IPS-15b (cell line): ENCODE measurements around the gene SENP8.
A peak's percentile ranks its signal among the peaks of the same experiment; 100 is the strongest.
"Not testable (repeated sequence)": the region's sequence is repeated elsewhere in the genome, so short reads cannot be mapped to it uniquely, and the experiment has no call there.

Source experiments
- H3K27me3 ChIP-seq: one replicate; pipeline ENCODE4 v1.6.1; 2013; ENCODE audit warnings: low read length; ENCODE audit not compliant: control insufficient read depth, insufficient read depth
- H3K36me3 ChIP-seq: one replicate; pipeline ENCODE4 v1.6.1; 2013; ENCODE audit warnings: low read length; ENCODE audit not compliant: control insufficient read depth, insufficient read depth
- H3K4me1 ChIP-seq: one replicate; pipeline ENCODE4 v1.6.1; 2013; ENCODE audit warnings: mild to moderate bottlenecking, low read length; ENCODE audit not compliant: control insufficient read depth, insufficient read depth
- H3K4me3 ChIP-seq: one replicate; pipeline ENCODE4 v1.5.1; 2013; ENCODE audit warnings: low read depth, low read length
- H3K9ac ChIP-seq: one replicate; pipeline ENCODE4 v1.6.1; 2013; ENCODE audit warnings: low read depth, mild to moderate bottlenecking, low read length
- H3K9me3 ChIP-seq: one replicate; pipeline ENCODE4 v1.6.1; 2013; ENCODE audit warnings: mild to moderate bottlenecking, low read length; ENCODE audit not compliant: control insufficient read depth, insufficient read depth

The SENP8 gene

DNA sequence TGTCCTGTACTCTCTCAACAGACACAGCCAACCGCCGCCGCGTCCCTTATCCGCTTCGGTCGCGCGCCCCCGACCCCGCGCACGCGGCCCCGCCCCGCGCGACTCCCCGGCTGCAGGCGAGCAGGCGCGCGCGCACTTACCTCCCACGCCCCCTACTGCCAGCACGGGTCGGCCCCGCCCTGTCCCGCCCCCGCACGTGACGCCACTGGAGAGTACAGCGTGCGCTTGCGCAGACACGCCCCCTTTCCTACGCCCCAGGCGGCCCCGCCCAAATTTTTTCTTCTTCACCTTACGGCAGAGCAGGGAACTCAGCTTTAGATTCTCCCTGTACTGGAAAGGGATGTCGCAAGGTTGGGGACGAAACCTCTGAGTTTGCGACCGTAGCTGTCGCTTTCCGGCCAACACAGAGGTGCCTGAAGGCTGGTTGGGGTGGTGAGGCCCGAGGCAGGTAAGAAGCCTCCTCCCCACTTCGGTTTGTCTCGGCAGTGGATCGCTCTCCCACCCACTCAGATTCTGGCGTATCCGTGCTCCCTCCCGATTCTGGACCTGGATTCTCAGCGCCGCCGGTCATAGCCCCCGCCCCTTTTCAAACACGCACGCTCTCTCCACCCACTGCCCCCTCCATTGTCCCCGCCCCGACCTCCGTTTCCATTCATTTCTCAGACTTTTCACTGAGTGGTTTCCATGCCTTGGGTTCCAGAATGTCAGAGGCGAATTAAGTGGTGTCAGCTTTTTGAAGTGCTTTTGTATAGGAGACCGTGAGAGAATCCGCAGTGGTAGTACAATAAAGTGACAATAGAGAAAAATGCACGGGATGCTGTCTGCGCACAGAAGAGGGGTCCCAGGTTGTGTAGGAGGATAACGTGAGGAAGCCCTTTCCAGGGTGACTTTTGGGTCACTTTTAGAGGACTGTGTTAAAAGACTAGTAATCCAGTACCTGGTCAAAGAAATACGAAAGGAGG is at the start of gene SENP8, which contains the start of gene MYO9A:
SENP8 (plus strand) TSS at position 387 of the 962 bp plus-strand sequence. CDS start 21,221 bp downstream, outside the sequence.
MYO9A (minus strand) TSS at position 134 of the 962 bp plus-strand sequence. CDS start 71,587 bp downstream, outside the sequence.
- Histone ChIP-seq H3K9me3 (no peaks in the 10 kb centered on the region), H3K27me3 (no peaks in the 10 kb centered on the region), H3K9ac (peak within 1 kb of the TSS; percentile 88), H3K36me3 (no peaks in the 10 kb centered on the region), H3K4me1 (no peaks in the 10 kb centered on the region), H3K4me3 (peak within 1 kb of the TSS; percentile 95)

DNA sequence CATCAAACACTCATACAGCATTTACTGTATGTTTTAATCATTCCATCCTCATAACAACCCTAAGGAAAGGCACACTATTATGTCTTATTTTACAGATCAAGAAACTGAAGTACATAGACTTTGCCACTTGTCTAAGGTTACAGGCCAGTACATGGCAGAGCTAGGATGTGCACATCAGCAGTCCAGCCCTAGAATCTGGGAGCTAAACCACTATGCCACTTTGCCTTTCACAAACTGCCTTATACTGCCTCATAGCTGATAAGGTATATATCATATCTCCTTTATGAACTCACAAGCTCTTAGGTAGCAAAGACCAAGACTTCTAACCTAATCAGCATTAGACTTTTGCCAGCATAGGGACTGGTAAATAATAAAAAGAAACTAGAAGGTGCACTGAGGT is 49.3 kb upstream of the SENP8 start:
- Histone ChIP-seq H3K4me1 (no peaks in the 10 kb centered on the region), H3K4me3 (no peak overlapping the region), H3K27me3 (no peaks in the 10 kb centered on the region), H3K9ac (no peak overlapping the region), H3K36me3 (no peaks in the 10 kb centered on the region), H3K9me3 (no peaks in the 10 kb centered on the region)

DNA sequence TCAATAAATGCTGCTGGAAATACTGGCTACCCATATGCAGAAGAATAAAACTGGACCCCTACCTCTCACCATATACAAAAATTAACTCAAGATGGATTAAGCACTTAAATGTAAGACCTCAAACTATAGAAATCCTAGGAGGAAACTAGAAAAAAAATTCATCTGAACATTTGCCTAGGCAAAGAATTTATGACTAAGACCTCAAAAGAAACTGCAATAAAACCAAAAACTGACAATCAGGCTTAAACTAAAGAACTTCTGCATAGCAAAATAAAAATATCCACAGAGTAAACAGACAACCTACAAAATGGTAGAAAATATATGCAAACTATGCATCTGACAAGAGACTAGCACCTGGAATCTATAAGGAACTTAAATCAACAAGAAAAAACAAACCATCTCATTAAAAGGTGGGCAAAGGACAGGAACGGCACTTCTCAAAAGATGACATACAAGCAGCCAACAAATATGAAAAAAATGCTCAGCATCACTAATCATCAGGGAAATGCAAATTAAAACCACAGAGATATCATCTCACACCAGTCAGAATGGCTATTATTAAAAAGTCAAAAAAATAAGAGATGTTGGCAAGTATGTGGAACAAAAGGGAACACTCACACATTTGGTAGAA is 47.3 kb upstream of the SENP8 start:
- Histone ChIP-seq H3K27me3 (no peaks in the 10 kb centered on the region), H3K4me3 (no peak overlapping the region), H3K9me3 (no peaks in the 10 kb centered on the region), H3K36me3 (no peaks in the 10 kb centered on the region), H3K9ac (no peak overlapping the region), H3K4me1 (no peaks in the 10 kb centered on the region)

DNA sequence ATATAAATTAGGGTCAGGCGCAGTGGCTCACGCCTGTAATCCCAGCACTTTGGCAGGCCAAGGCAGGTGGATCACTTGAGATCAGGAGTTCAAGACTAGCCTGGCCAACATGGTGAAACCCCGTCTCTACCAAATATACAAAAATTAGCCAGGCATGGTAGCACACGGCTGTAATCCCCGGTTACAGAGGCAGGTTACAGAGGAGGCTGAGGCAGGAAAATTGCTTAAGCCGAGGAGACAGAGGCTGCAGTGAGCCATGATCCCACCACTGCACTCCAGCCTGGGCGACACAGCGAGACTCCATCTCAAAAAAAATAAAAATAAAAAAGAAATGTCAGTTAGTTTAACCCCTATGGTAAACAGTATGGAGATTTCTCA is 46.8 kb upstream of the SENP8 start:
- not testable (repeated sequence) for H3K9me3 ChIP-seq, H3K36me3 ChIP-seq, H3K4me1 ChIP-seq, H3K4me3 ChIP-seq, H3K27me3 ChIP-seq, H3K9ac ChIP-seq

DNA sequence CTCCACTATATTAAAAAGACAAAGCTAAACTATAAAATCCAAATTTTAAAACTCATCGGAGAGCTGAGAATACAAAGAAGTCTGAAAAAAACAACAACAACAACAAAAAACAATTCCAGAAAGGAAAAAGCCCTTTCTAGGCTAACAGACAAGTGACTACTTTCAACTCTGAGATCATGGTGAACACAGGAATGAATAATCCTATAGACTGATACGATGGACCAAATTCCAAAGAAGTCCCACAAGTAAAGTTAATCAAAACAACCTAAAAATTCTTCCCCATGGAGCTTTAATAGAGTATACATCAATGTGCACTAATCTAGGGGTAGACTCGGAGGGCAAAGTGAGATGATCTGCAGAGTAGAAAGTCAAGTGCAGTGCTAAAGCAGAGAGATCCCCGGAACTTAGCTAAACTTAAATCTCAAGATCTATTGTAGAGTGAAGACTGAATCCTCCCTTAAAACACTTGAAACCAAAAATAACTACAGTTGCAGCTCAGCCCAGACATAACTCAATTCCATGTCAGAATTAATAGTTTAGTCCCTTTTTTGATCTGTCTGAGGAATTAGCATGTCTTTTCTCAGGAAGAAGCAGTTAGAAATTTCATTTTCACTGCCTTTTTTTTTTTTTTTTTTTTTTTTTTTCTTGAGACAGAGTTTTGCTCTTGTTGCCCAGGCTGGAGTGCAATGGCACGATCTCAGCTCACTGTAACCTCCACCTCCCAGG is 43.7 kb upstream of the SENP8 start:
- Histone ChIP-seq H3K4me3 (no peak overlapping the region), H3K36me3 (no peaks in the 10 kb centered on the region), H3K27me3 (no peaks in the 10 kb centered on the region), H3K9me3 (no peaks in the 10 kb centered on the region), H3K4me1 (no peaks in the 10 kb centered on the region), H3K9ac (no peak overlapping the region)

DNA sequence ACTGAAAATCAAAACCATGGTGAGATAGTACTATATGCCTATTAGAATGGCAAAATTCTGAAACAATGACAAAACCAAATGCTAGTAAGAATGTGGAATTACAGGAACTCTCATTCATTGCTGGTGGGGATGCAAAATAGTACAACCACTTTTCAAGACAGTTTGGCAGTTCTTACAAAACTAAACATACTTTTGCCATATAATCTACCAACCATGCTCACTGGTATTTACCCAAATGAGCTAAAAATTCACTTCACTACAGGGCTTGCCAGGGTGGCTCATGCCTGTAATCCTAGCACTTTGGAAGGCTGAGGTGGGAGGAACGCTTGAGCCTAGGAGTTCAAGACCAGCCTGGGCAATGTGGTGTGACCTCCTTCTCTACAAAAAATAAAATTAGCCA is 40.3 kb upstream of the SENP8 start:
- H3K9me3 ChIP-seq, result no peaks in the 10 kb centered on the region
- H3K9ac ChIP-seq, result no peak overlapping the region
- H3K4me1 ChIP-seq, result no peaks in the 10 kb centered on the region
- H3K27me3 ChIP-seq, result no peaks in the 10 kb centered on the region
- H3K36me3 ChIP-seq, result no peaks in the 10 kb centered on the region
- no peak overlapping the region for H3K4me3 ChIP-seq

DNA sequence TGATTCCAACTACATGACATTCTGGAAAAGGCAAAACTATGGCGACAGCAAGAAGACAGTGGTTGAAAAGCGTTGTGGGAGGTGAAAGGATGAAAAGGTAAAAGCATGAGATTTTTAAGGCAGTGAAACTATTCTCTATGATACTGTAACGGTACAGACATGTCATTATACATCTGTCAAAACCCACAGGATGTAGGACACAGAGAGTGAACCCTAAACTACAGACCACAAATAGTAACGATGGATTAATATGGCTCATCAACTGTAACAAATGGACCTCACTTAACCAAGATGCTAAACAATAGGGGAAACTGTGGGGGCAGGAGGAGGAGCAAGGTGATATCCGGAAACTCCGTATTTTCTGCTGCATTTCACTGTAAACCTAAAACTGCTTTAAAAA is 39.3 kb upstream of the SENP8 start:
- no peaks in the 10 kb centered on the region for H3K9me3 ChIP-seq
- H3K4me1 ChIP-seq, result no peaks in the 10 kb centered on the region
- H3K4me3 ChIP-seq, result no peak overlapping the region
- H3K36me3 ChIP-seq, result no peaks in the 10 kb centered on the region
- no peak overlapping the region for H3K9ac ChIP-seq
- H3K27me3 ChIP-seq, result no peaks in the 10 kb centered on the region

DNA sequence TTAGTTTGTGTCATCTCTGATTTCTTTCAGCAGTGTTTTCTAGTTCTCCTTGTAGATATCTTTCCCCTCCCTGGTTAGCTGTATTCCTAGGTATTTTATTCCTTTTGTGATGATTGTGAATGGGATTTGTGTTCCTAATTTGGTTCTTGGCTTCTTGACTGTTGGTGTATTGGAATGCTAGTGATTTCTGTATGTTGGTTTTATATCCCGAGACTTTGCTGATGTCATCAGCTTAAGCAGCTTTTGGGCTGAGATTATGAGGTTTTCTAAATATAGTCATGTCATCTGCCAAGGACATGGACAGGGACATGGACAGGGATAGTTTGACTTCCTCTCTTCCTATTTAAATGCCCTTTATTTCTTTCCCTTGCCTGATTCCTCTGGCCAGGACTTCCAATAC is 36.0 kb upstream of the SENP8 start:
- no peaks in the 10 kb centered on the region for H3K27me3 ChIP-seq
- no peaks in the 10 kb centered on the region for H3K4me1 ChIP-seq
- H3K9ac ChIP-seq, result no peak overlapping the region
- no peaks in the 10 kb centered on the region for H3K36me3 ChIP-seq
- H3K9me3 ChIP-seq, result no peaks in the 10 kb centered on the region
- no peak overlapping the region for H3K4me3 ChIP-seq

DNA sequence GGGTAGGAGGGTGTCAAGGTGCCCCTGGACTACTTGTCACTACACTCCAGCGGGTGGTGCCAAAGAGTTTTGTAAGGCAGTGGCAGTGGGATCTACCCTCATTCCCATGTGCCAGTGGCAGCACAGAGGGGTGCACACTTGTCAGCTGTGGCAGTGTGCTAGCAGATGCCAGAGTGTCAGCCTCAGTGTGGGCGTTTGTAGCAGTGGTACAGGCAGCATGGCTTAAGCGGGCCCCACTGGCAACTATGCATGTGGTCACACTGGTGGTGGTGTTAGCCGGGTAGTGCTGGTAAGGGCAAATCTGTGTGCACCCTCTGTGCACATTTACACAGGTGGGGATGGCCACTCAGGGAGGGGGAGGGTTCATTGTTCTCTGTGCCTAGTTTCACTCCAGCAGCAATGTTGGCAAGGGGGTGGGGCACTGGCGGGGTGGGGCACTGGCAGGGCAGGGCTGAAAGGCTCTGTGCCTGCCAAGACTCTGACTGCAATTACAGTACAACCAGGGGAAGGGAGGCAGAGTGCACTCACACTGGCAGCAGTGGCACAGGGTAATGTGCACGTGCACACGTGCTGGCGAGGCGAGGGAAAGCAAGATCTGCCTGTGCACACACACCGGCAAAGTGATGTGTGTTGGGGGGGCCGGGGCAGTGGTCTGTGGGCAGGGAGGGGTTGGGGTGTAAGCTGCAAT is 32.0 kb upstream of the SENP8 start:
- no peak overlapping the region for H3K4me3 ChIP-seq

DNA sequence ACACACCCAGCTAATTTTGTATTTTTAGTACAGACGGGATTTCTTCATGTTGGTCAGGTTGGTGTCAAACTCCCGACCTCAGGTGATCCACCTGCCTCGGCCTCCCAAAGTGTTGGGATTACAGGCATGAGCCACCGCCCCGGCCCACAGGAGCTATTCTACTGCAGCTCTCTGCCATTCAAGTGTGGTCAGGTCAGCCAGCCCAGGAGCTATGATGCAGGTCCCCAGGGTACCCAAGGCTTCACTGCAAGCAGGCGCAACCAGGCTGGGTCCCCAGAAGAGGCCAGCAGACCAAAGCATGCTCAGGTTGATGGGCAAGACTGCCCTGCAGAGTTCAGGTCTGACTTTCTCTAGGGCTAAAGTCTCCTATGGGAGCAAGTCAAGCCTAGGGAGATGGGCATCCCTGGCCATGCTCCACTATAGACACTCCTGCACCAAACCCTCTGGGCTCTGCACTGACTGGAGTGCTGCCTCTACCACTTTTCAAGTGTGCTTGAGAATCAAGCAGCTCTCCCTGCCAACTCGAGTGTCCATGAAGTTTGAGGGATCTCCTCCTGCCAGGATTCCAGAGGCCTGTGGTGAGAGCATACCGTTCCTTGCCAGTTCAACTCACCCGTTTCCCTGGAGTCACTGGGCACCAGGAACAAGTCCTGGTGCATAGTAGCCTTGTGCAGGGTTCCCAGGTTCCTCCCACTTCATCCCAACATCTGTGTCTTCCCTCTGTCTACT is 31.1 kb upstream of the SENP8 start:
- no peaks in the 10 kb centered on the region for H3K4me1 ChIP-seq
- no peaks in the 10 kb centered on the region for H3K27me3 ChIP-seq
- H3K36me3 ChIP-seq, result no peaks in the 10 kb centered on the region
- H3K4me3 ChIP-seq, result no peak overlapping the region
- no peak overlapping the region for H3K9ac ChIP-seq
- no peaks in the 10 kb centered on the region for H3K9me3 ChIP-seq

More for the DNA sequence above, 32.0 kb upstream of the SENP8 start:
- no peaks in the 10 kb centered on the region for H3K36me3 ChIP-seq
- H3K9me3 ChIP-seq, result no peaks in the 10 kb centered on the region
- H3K4me1 ChIP-seq, result no peaks in the 10 kb centered on the region
- H3K9ac ChIP-seq, result no peak overlapping the region
- H3K27me3 ChIP-seq, result no peaks in the 10 kb centered on the region

DNA sequence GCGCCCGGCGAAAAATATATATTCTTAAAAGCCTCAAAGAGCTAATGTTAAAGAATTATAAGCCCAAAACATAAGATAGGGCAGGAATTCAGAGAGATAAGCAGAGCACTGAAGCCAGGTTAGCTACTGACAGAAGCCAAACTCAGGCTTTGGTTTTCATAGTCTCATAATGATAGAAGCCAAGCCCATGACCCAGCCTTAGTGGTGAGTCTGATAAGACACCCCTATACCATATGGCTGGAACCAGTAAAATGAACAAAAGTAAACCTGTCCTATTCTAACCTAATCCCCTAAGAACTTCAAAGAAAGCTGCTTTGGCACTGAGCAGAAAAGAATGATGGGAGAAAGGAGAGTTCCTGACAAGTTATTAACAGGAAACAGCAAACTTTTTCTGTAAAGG is 26.2 kb upstream of the SENP8 start:
- Histone ChIP-seq H3K4me1 (no peaks in the 10 kb centered on the region), H3K9ac (no peak overlapping the region), H3K9me3 (no peaks in the 10 kb centered on the region), H3K4me3 (no peak overlapping the region), H3K27me3 (no peaks in the 10 kb centered on the region), H3K36me3 (no peaks in the 10 kb centered on the region)
